NOMO-1 treated with DMSO at 0.1 percent for 48 hours (cell line): ENCODE measurements around the gene CHN2.
"Not testable (repeated sequence)": the region's sequence is repeated elsewhere in the genome, so short reads cannot be mapped to it uniquely, and the experiment has no call there.

Experiments
- DNase-seq: peaks from one replicate; lab custom pipeline; 2025; ENCODE audit not compliant: unreplicated experiment; lab: John Stamatoyannopoulos, UW

CHN2 gene

GRCh38 chr7:29185613-29186012, 9.0 kb upstream of the CHN2 start:
- DNase-seq: no peak

GRCh38 chr7:29189743-29190201, 4.8 kb upstream of the CHN2 start:
- peak; percentile 28 for DNase-seq

GRCh38 chr7:29190349-29191045, 4.1 kb upstream of the CHN2 start:
- no peak for DNase-seq

GRCh38 chr7:29192323-29192722, 2.3 kb upstream of the CHN2 start:
- no peak for DNase-seq

GRCh38 chr7:29192811-29193210, 1.8 kb upstream of the CHN2 start:
- no peak for DNase-seq

GRCh38 chr7:29193316-29194205, 1.0 kb upstream of the CHN2 start:
- DNase-seq: no peak

- no peak for DNase-seq
Observed at GRCh38 chr7:29194206-29194593, 375 bp upstream of the CHN2 start.

- no peak for DNase-seq
Observed at GRCh38 chr7:29196191-29196590, 1.6 kb downstream of the CHN2 start.

GRCh38 chr7:29196971-29197595, 2.5 kb downstream of the CHN2 start:
- no peak for DNase-seq

GRCh38 chr7:29197916-29198315, 3.3 kb downstream of the CHN2 start:
- no peak for DNase-seq

- no peak for DNase-seq
Observed at GRCh38 chr7:29199776-29200175, 5.2 kb downstream of the CHN2 start.

- peak; percentile 95 for DNase-seq
Observed at GRCh38 chr7:29202651-29203069, 8.1 kb downstream of the CHN2 start.

- DNase-seq: peak; percentile 80
Observed at GRCh38 chr7:29204491-29205272, 10.1 kb downstream of the CHN2 start.

- DNase-seq: peak; percentile 53
Observed at GRCh38 chr7:29207162-29207801, 12.7 kb downstream of the CHN2 start.

GRCh38 chr7:29208410-29209250, 14.1 kb downstream of the CHN2 start:
- no peak for DNase-seq

GRCh38 chr7:29209745-29210144, 15.2 kb downstream of the CHN2 start:
- no peak for DNase-seq

- not testable (repeated sequence) for DNase-seq
Observed at GRCh38 chr7:29212736-29213135, 18.2 kb downstream of the CHN2 start.

- DNase-seq: no peak
Observed at GRCh38 chr7:29214056-29214455, 19.5 kb downstream of the CHN2 start.

GRCh38 chr7:29214816-29215215, 20.2 kb downstream of the CHN2 start:
- DNase-seq: no peak

- DNase-seq: no peak
Observed at GRCh38 chr7:29216128-29216527, 21.6 kb downstream of the CHN2 start.
